ENCODE data around the gene PAF1. TPM values are rescaled to one million over a fixed set of nuclear protein-coding genes. Genes with fewer than 3 reads are reported as not detected.

PAF1 gene
- total RNA-seq (2022; extraction: Qiagen RNA extraction) = 69.0 to 77.2 TPM (median 74.6 TPM) in 5 replicates

DNA sequence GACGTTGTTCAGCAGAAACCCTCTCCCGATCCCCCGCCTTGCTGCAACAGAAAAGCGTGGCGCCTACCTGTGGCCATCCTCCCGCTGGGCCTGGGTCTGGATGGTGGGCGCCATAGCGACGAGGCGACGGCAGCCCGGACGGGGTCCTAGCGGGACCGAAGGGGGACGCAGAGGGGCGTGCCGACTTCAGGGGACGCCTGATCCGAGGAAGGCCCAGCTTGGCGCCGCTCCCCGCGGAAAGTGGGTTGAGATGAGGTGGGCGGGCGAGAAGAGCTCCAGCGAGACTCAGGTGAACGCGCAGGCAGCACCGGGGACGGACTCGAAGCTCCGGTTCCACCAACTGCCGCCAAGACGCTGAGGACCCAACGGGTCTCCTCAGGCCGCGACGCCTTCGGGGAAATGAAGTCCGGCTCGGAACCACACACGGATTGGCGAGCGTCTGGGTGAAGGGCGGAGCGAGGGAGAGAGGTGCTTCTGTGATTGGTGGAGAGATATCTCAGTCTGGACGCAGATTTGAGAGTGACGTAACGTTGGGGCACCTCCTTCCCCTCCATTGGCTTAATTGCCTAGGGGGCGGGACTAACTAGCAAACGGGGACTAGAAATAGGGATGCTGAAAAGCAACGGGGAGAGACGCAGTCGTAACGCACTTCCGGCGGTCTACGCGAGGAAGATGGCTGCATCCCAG lies at the start of gene PAF1, which contains the start of gene MED29:
PAF1 (minus strand) TSS at position 356 of the 687 bp plus-strand sequence; CDS start at position 114, 242 bp downstream.
MED29 (plus strand) TSS at position 628 of the 687 bp plus-strand sequence; CDS start at position 673, 45 bp downstream.

DNA sequence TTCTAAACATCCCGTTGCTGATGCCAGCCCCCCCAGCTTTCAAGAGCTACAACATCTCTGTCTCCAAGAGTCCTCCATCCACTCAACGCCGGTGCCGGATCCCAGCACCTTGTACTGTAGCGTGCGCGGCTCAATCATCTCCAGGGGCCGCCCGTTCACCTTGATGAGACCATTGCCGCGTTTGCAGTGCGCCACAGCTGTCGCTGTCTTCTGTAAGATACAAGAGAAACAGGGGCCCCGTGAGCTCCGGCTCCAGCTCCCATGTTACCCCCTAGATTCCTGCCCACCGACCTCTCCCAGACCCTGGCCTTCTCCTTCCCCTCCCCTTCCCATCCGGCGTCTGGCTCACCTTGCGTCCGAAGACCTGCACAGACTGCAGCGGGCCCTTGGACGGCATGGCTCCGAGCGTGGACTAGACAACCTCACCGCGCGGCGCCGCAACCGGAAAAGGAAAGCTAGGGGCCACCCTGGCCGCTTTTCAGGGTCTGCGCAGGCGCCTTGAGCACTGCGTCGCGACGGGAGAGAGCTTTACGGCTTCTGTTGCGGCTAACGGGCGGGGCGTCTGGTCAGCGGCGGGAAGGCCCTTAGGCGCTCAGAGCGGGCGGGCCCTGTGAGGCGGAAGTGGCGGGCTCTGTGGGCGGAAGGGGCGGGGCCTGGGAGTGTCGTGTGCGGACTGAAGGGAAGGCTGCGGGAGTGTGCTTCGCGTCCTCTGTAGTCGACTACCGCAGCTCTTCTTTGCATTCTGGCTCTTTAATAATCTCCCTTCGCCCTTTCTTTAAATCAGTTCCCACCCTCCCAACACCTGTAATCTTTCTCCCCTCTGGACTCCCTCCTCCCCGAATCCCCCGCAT lies 44.8 kb upstream of the PAF1 start, which contains the start of gene RPS16:
RPS16 (minus strand) TSS at position 451 of the 851 bp plus-strand sequence; CDS start at position 397, 54 bp downstream.

DNA sequence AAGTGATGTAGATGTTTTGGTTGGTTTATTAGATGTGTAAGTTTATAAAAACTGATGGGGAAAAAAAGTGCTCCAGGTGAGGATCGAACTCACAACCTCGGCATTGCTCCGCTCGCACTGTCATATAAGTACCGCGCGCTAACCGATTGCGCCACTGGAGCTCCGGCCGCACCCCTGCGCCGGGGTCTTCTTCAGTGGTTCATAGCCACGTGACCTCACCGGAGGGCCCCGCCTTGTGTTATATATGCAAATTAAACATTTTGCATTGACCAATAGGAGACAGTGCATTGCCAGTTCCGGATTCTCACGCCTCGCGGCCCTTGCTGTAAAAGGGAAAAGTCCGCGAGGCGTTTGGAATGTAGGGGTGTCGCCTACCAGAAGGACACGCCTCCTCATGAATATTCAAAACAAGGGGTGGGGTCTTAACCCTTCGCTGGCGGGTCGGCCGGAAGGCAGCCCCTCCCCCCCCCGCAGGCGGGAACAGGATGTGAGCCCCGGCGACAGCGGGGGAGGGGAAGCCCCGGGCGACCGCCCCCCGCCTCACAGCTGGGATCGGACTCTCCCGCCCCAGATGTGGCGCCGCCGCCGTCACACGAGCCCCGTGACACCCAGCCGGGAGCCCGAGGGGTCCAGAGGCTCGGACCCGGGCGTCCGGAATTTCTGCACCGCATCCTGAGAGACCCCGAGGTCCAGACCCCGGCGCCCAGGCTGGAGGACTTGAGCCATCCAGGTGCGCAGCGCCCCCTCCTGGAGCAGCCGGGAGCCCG lies 21.4 kb upstream of the PAF1 start, which contains the start of gene PLEKHG2:
PLEKHG2 (plus strand) TSS at position 570 of the 767 bp plus-strand sequence. CDS start 1,418 bp downstream, outside the sequence.

DNA sequence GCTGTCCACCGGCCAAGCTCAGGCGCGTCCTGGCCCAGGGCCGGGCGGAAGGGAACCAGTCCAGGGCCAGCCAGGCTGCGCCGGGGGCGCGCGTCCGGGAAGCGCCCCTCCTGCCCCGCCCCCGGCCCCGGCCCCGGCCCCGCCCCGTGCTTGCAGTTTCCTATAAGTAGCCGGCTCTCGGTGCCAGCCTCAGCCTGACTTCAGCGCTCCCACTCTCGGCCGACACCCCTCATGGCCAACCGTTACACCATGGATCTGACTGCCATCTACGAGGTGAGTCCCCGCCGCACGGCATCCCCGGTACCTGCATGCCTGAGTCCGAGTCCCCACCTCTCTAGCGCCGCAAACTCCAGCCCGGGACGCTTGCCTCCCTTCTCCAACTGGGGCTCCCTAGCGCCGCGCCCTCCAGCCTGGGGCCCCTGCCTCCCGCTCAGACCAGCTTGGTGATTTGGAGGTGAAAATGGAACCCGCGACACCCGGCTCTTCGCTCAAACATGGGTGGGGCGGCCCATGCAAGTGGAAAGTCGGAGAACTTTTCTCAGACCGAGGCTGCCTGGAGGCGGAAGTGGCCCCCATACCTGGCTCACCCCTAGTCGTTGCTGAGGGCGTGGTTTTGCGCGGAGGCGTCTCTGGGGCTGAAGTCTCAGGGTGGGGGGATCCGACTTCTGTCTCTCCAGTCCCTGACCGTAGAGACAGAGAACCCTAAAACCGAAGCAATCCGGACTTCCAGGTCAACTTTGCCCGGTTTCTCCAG lies 15.9 kb upstream of the PAF1 start, which contains the start of gene ZFP36:
ZFP36 (plus strand) TSS at position 192 of the 754 bp plus-strand sequence; CDS start at position 250, 58 bp downstream.

DNA sequence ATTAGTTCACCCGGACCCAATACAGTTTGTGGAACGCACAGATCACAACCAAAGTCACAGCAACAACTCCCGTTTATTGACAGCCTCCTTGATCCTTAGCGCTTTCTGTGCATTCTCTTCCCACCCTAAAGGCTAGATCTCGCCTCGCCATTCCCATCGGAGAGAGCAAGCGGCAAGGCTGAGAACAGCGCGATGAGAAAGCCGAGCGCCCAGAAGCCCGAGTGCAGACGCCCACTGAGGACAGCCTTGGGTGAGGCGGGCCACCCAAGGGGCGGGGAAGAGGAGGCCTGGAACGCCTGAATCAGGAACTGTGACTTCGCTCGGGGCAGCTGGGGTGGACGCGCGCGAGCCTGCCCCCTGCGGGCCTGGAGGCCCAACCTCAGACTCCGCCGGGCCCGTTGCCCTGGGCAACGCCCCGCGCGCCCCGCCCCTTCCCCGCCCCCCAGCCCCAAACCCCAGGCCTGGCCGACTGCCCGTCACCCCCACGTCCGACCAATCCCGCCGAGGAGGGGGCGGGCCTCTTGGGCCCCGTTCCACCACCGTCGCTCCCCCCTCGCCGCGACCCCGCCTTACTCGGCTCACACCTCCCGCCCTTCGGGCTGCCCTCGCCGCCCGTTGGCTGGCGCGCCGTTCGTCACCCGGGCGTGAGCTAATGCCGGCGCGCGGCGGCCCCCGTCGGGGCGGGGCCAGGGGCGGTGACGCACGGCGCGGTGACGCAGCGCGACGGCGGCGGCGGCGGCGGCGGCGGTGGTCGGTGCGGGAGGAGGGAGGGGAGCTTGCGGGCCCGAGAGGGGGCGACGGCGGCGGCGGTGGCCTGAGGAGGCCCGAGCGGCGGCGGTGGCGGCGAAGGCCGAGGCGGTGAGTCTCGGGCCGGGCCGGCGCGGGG lies 48.9 kb downstream of the PAF1 start, which contains the start of gene SAMD4B:
SAMD4B (plus strand) TSS at position 703 of the 886 bp plus-strand sequence. CDS start 14,473 bp downstream, outside the sequence.

Other genes starting within 250 kb of the PAF1 start
- gene NCCRP1, start 194.1 kb downstream of the PAF1 start, total RNA-seq (2022; extraction: Qiagen RNA extraction) = 0.81 to 1.6 TPM (median 1.4 TPM) in 5 replicates
- gene SYCN, start 186.8 kb downstream of the PAF1 start, total RNA-seq (2022; extraction: Qiagen RNA extraction) = not detected in 5 replicates
- gene IFNL3, start 146.1 kb downstream of the PAF1 start, total RNA-seq (2022; extraction: Qiagen RNA extraction) = not detected in 5 replicates
- gene IFNL4, start 142.2 kb downstream of the PAF1 start, total RNA-seq (2022; extraction: Qiagen RNA extraction) = not detected in 5 replicates
- gene IFNL2, start 122.7 kb downstream of the PAF1 start, total RNA-seq (2022; extraction: Qiagen RNA extraction) = not detected in 5 replicates
- 0.39 TPM in 1 of 5 replicates, not detected in the others for gene IFNL1, start 94.7 kb downstream of the PAF1 start, total RNA-seq (2022; extraction: Qiagen RNA extraction)
- 5.7 to 11.3 TPM (median 9.7 TPM) in 5 replicates for gene LRFN1, start 70.2 kb downstream of the PAF1 start, total RNA-seq (2022; extraction: Qiagen RNA extraction)
- 0.49 to 0.59 TPM in 2 of 5 replicates, not detected in the others for gene GMFG, start 55.1 kb downstream of the PAF1 start, total RNA-seq (2022; extraction: Qiagen RNA extraction)
- gene SAMD4B, start 48.7 kb downstream of the PAF1 start, total RNA-seq (2022; extraction: Qiagen RNA extraction) = 116 to 175 TPM (median 166 TPM) in 5 replicates
- gene MED29, start 272 bp upstream of the PAF1 start, total RNA-seq (2022; extraction: Qiagen RNA extraction) = 70.3 to 78.2 TPM (median 72.2 TPM) in 5 replicates
- gene ZFP36, start 15.7 kb upstream of the PAF1 start, total RNA-seq (2022; extraction: Qiagen RNA extraction) = 175 to 251 TPM (median 211 TPM) in 5 replicates
- 63.4 to 106 TPM (median 88.8 TPM) in 5 replicates for gene PLEKHG2, start 21.6 kb upstream of the PAF1 start, total RNA-seq (2022; extraction: Qiagen RNA extraction)
- 6,732 to 7,787 TPM (median 7,280 TPM) in 5 replicates for gene RPS16, start 44.8 kb upstream of the PAF1 start, total RNA-seq (2022; extraction: Qiagen RNA extraction)
- gene SUPT5H, start 54.5 kb upstream of the PAF1 start, total RNA-seq (2022; extraction: Qiagen RNA extraction) = 165 to 210 TPM (median 178 TPM) in 5 replicates
- gene TIMM50, start 89.7 kb upstream of the PAF1 start, total RNA-seq (2022; extraction: Qiagen RNA extraction) = 169 to 233 TPM (median 220 TPM) in 5 replicates
- gene DLL3, start 107.8 kb upstream of the PAF1 start, total RNA-seq (2022; extraction: Qiagen RNA extraction) = 6.5 to 11.3 TPM (median 10.5 TPM) in 5 replicates
- not detected in 5 replicates for gene SELENOV, start 124.0 kb upstream of the PAF1 start, total RNA-seq (2022; extraction: Qiagen RNA extraction)
- gene EID2B, start 141.7 kb upstream of the PAF1 start, total RNA-seq (2022; extraction: Qiagen RNA extraction) = 6.6 to 10.3 TPM (median 7.9 TPM) in 5 replicates
- 32.4 to 46.0 TPM (median 44.1 TPM) in 5 replicates for gene EID2, start 149.1 kb upstream of the PAF1 start, total RNA-seq (2022; extraction: Qiagen RNA extraction)
- not detected in 5 replicates for gene LGALS13, start 211.4 kb upstream of the PAF1 start, total RNA-seq (2022; extraction: Qiagen RNA extraction)

All from A549 treated with Mapracorat at 1 μM for 4 hours (cell line).